HepG2 (cell line): ENCODE measurements around the gene DGKD. TPM values are rescaled to one million over a fixed set of nuclear protein-coding genes. Genes with fewer than 3 reads are reported as not detected.

Source experiments
- CSRNP1 ChIP-seq: sonication (generic); formaldehyde crosslinking; IDR thresholded peaks from 2 replicates; pipeline ENCODE4 v1.8.1; 2023; ENCODE audit warnings: mild to moderate bottlenecking, missing genetic modification reagents
- EZH2 ChIP-seq: conservative IDR thresholded peaks from 2 replicates; pipeline ENCODE4 v1.6.1; 2012; ENCODE audit warnings: mild to moderate bottlenecking, low read depth, low read length, moderate library complexity
- FOXO4 ChIP-seq: sonication (generic); formaldehyde crosslinking; conservative IDR thresholded peaks from 2 replicates; pipeline ENCODE4 v1.8.1; 2023; ENCODE audit warnings: missing genetic modification reagents
- HES4 ChIP-seq: sonication (generic); formaldehyde crosslinking; IDR thresholded peaks from 2 replicates; pipeline ENCODE4 v1.9.0; 2021; ENCODE audit warnings: mild to moderate bottlenecking, missing genetic modification reagents, borderline replicate concordance
- POLR2G ChIP-seq: fragments of 200-400 bp; formaldehyde crosslinking; IDR thresholded peaks from 2 replicates; pipeline ENCODE4 v1.6.1; 2018; ENCODE audit warnings: mild to moderate bottlenecking, low read depth, low read length, moderate library complexity
- SP1 ChIP-seq, 2 experiments: fragments of 450-650 bp in 1 of 2; sonication (generic) in 1 of 2; formaldehyde crosslinking in 1 of 2; IDR thresholded peaks; 2 replicates each; pipeline versions ENCODE4 v1.4.0 to v1.6.1; 2016 to 2020; ENCODE audit warnings: missing genetic modification reagents in 1 of 2
- ZBTB34 ChIP-seq: sonication (generic); formaldehyde crosslinking; IDR thresholded peaks from 2 replicates; pipeline ENCODE4 v1.8.0; 2022; ENCODE audit warnings: mild to moderate bottlenecking, missing genetic modification reagents
- polyA plus RNA-seq, 8 experiments: library from polyadenylated mRNA; depleted of rRNA in 3 of 8; stranded (reverse) in 7 of 8; unstranded in 1 of 8; fragments of >200 nt; fragmentation: Illumina TruSeq in 4 of 8; extraction: Trizol in 4 of 8; gene quantifications; 2 replicates each; pipeline versions ENCODE4 v1.2.1 to v1.2.3, GENCODE V29; 2011 to 2016; ENCODE audit warnings: low read depth in 4 of 8, missing spikeins in 1 of 8, mixed read lengths in 1 of 8; ENCODE audit not compliant: insufficient read depth in 1 of 8
- total RNA-seq, 5 experiments: library from RNA; depleted of rRNA; stranded (reverse); fragments of >200 nt; fragmentation: Illumina TruSeq; extraction: Trizol; gene quantifications; 2 replicates each; pipeline ENCODE4 v1.2.3, GENCODE V29; 2016; ENCODE audit warnings: low read depth in 1 of 5
- TF ChIP-seq, protein P1 (sequence below): sonication (generic); formaldehyde crosslinking; IDR thresholded peaks from 2 replicates; pipeline ENCODE4 v1.4.0; 2020; ENCODE audit warnings: mild to moderate bottlenecking, missing genetic modification reagents

The DGKD gene
- total and polyA plus RNA-seq, 2 of the 13 experiments (the other 11 are each of a cell fraction or from before 2014, with no cell fraction given) = 24.5 to 33.2 TPM

GRCh38 chr2:233435436-233436190 lies 81.3 kb downstream of the DGKD start (continued):
- TF ChIP-seq CSRNP1 (CRISPR knock-in tag) (no peak), ZBTB34 (CRISPR knock-in tag) (no peak), SP1 (IDR thresholded peaks at IDR 0.05) (no peak), SP1 (CRISPR knock-in tag; IDR thresholded peaks at IDR 0.05) (no peak), EZH2 (no peak), POLR2G (no peak), FOXO4 (CRISPR knock-in tag) (no peak), HES4 (CRISPR knock-in tag) (no peak)
- TF ChIP-seq, protein P1, sequence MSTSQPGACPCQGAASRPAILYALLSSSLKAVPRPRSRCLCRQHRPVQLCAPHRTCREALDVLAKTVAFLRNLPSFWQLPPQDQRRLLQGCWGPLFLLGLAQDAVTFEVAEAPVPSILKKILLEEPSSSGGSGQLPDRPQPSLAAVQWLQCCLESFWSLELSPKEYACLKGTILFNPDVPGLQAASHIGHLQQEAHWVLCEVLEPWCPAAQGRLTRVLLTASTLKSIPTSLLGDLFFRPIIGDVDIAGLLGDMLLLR (CRISPR knock-in tag) = no peak
